Posterior cingulate gyrus (tissue), 11 donors: ENCODE data around the gene ZNF469.

Experiments used
- DNase-seq, 10 donors: peaks; one replicate each; pipeline versions ENCODE4 v3.0.0 to v3.0.0-alpha.2; 2020 to 2021; ENCODE audit warnings: mixed read lengths in 3 of 10
- intact Hi-C: fragments of 100-400 bp; cut with DNase I; formaldehyde crosslinking; loops from one replicate; pipeline ENCODE4 v1.15.1; 2023

The ZNF469 gene

GRCh38 chr16:88387180-88387765 lies 4.5 kb downstream of the ZNF469 start:
- intact Hi-C loops, result no loop called here
- DNase-seq, result peak in 4 of 10 donors; percentile 25 to 82 (median 68)

- intact Hi-C loops, result no loop called here
- peak in 8 of 10 donors; percentile 45 to 90 (median 64) for DNase-seq
Measured at GRCh38 chr16:88387941-88388627, 5.3 kb downstream of the ZNF469 start.

- intact Hi-C loops, result no loop called here
Measured at GRCh38 chr16:88389191-88389590, 6.4 kb downstream of the ZNF469 start.

GRCh38 chr16:88389621-88390160 lies 6.9 kb downstream of the ZNF469 start:
- peak in 2 of 10 donors; percentile 51 to 55 for DNase-seq
- intact Hi-C loops, result no loop called here

More at GRCh38 chr16:88389191-88389590, 6.4 kb downstream of the ZNF469 start:
- peak in 3 of 10 donors; percentile 63 to 69 (median 67) for DNase-seq

- intact Hi-C loops, result no loop called here
- DNase-seq, result peak in 1 of 10 donors; percentile 65
Measured at GRCh38 chr16:88390265-88390664, 7.5 kb downstream of the ZNF469 start.

- intact Hi-C loops, result no loop called here
- DNase-seq, result peak in 2 of 10 donors; percentile 73 to 82
Measured at GRCh38 chr16:88390735-88391134, 8.0 kb downstream of the ZNF469 start.

GRCh38 chr16:88391144-88391850 lies 8.5 kb downstream of the ZNF469 start:
- intact Hi-C loops, result no loop called here
- peak in 1 of 10 donors; percentile 82 for DNase-seq

- intact Hi-C loops, result no loop called here
Measured at GRCh38 chr16:88392111-88392510, 9.4 kb downstream of the ZNF469 start.

GRCh38 chr16:88392616-88393015 lies 9.9 kb downstream of the ZNF469 start:
- DNase-seq, result no peak
- intact Hi-C loops, result no loop called here

More at GRCh38 chr16:88392111-88392510, 9.4 kb downstream of the ZNF469 start:
- no peak for DNase-seq

GRCh38 chr16:88393034-88393433 lies 10.3 kb downstream of the ZNF469 start:
- intact Hi-C loops, result no loop called here
- peak in 4 of 10 donors; percentile 41 to 84 (median 46) for DNase-seq

- intact Hi-C loops, result no loop called here
Measured at GRCh38 chr16:88393571-88393970, 10.8 kb downstream of the ZNF469 start.

GRCh38 chr16:88394426-88394825 lies 11.7 kb downstream of the ZNF469 start:
- intact Hi-C loops, result no loop called here
- no peak for DNase-seq

More at GRCh38 chr16:88393571-88393970, 10.8 kb downstream of the ZNF469 start:
- no peak for DNase-seq

GRCh38 chr16:88395669-88396584 lies 13.2 kb downstream of the ZNF469 start:
- intact Hi-C loops, result no loop called here
- DNase-seq, result no peak

GRCh38 chr16:88398170-88398873 lies 15.6 kb downstream of the ZNF469 start:
- no peak for DNase-seq
- intact Hi-C loops, result no loop called here

GRCh38 chr16:88398874-88399178 lies 16.1 kb downstream of the ZNF469 start:
- intact Hi-C loops, result no loop called here
- no peak for DNase-seq

- intact Hi-C loops, result no loop called here
- DNase-seq, result no peak
Measured at GRCh38 chr16:88400186-88400585, 17.4 kb downstream of the ZNF469 start.

- intact Hi-C loops, result no loop called here
- DNase-seq, result no peak
Measured at GRCh38 chr16:88401604-88402246, 19.0 kb downstream of the ZNF469 start.

GRCh38 chr16:88402551-88403240 lies 19.9 kb downstream of the ZNF469 start:
- no peak for DNase-seq
- intact Hi-C loops, result no loop called here
